Right lobe of liver (tissue), 6 donors: ENCODE measurements around the gene PCSK9. TPM values are rescaled to one million over a fixed set of nuclear protein-coding genes. Genes with fewer than 3 reads are reported as not detected.

Source experiments
- ATAC-seq, 4 donors: fragments of 200-7000 bp; cut with Tn5 transposase; one replicate each; pipeline ENCODE4 v1.9.1; 2020; ENCODE audit warnings: mild to moderate bottlenecking in 4 of 4, moderate library complexity in 4 of 4
- DNase-seq, 3 donors: peaks; one replicate each; pipeline ENCODE4 v3.0.0-alpha.2; 2020
- H3K27ac ChIP-seq, 3 donors: fragments of 200-600 bp; one replicate each; pipeline ENCODE4 v1.8.0; 2022
- H3K27me3 ChIP-seq, 2 donors: fragments of 200-600 bp; one replicate each; pipeline ENCODE4 v1.8.0; 2022
- H3K36me3 ChIP-seq, 4 donors: fragments of 200-600 bp; sonication (generic) in 1 of 4; one replicate each; pipeline versions ENCODE4 v1.5.1 to v1.8.0; 2017 to 2022; ENCODE audit warnings: control low read depth in 1 of 4
- H3K4me1 ChIP-seq, 4 donors: fragments of 200-600 bp; sonication (generic) in 1 of 4; one replicate each; pipeline versions ENCODE4 v1.5.1 to v1.8.0; 2017 to 2022; ENCODE audit warnings: control low read depth in 1 of 4
- H3K4me3 ChIP-seq, 3 donors: fragments of 200-600 bp; one replicate each; pipeline ENCODE4 v1.8.0; 2022
- H3K9me3 ChIP-seq, 4 donors: fragments of 200-600 bp; sonication (generic) in 1 of 4; one replicate each; pipeline versions ENCODE4 v1.5.1 to v1.8.0; 2017 to 2022; ENCODE audit warnings: control low read depth in 1 of 4
- POLR2A ChIP-seq: fragments of 450-650 bp; IDR thresholded peaks from one replicate; pipeline ENCODE4 v1.6.1; 2017; ENCODE audit warnings: antibody characterized with exemption, mild to moderate bottlenecking
- WGBS: methylation state at CpG from one replicate; pipeline ENCODE4 v1.1.6; 2018; ENCODE audit warnings: low coverage, low lambda C conversion rate; ENCODE audit not compliant: insufficient coverage; ENCODE audit errors: missing lambda C conversion rate; 5-methylcytosine and 5-hydroxymethylcytosine counted together
- intact Hi-C, 2 donors: fragments of 100-400 bp; cut with DNase I; formaldehyde crosslinking; loops; one replicate each; pipeline versions ENCODE4 v1.11.2 to v1.14.1; 2022
- total RNA-seq, 6 experiments: library from RNA; depleted of rRNA in 2 of 6; stranded (reverse); fragments of >200 nt in 2 of 6; fragmentation: NEBNext Ultra II Directional in 3 of 6; extraction: Animal tissue kit (Norgen Biotek cat#: 25700) in 3 of 6; gene quantifications; one replicate each; pipeline versions ENCODE4 v1.1.0 to v1.2.4, GENCODE V29; 2016 to 2023
- TF ChIP-seq, protein P1 (sequence below), 4 donors: fragments of 200-600 bp in 3 of 4; fragments of 450-650 bp in 1 of 4; IDR thresholded peaks; one replicate each; pipeline versions ENCODE4 v1.5.1 to v1.8.0; 2016 to 2022; ENCODE audit warnings: antibody characterized with exemption in 4 of 4, mild to moderate bottlenecking in 2 of 4
- donor health status: DM: no; HTN: yes; CAD: no.
- donor health status: DM: no; HTN: no; CAD: no.
- donor health status: DM: no; HTN: no; CAD: no.
- donor health status: DM: no; HTN: yes; CAD: no.
- donor health status: DM: no; HTN: yes; CAD: no.

PCSK9 gene
- total RNA-seq, 6 experiments from 2014 or later: 16.4 to 41.4 (median 31.3) TPM

GRCh38 chr1:55046871-55047270, 7.5 kb downstream of the PCSK9 start:
- Histone ChIP-seq H3K36me3 (peaks cover 0 to 66% (median 13%) of the 10 kb centered on the region in 4 donors), H3K9me3 (no peaks in the 10 kb centered on the region), H3K4me3 (no peak overlapping the region), H3K27me3 (no peaks in the 10 kb centered on the region), H3K4me1 (peaks cover 0 to 80% (median 39%) of the 10 kb centered on the region in 4 donors), H3K27ac (no peak overlapping the region)
- DNase-seq (no peak), ATAC-seq (no peak)
- intact Hi-C loops: no loop called here
- WGBS: 79% methylated on average over 4 of the region's 4 CpGs
- TF ChIP-seq, protein P1, sequence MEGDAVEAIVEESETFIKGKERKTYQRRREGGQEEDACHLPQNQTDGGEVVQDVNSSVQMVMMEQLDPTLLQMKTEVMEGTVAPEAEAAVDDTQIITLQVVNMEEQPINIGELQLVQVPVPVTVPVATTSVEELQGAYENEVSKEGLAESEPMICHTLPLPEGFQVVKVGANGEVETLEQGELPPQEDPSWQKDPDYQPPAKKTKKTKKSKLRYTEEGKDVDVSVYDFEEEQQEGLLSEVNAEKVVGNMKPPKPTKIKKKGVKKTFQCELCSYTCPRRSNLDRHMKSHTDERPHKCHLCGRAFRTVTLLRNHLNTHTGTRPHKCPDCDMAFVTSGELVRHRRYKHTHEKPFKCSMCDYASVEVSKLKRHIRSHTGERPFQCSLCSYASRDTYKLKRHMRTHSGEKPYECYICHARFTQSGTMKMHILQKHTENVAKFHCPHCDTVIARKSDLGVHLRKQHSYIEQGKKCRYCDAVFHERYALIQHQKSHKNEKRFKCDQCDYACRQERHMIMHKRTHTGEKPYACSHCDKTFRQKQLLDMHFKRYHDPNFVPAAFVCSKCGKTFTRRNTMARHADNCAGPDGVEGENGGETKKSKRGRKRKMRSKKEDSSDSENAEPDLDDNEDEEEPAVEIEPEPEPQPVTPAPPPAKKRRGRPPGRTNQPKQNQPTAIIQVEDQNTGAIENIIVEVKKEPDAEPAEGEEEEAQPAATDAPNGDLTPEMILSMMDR (IDR thresholded peaks at IDR 0.05): no peak
- TF ChIP-seq POLR2A: no peak

- Histone ChIP-seq H3K27me3 (no peaks in the 10 kb centered on the region), H3K4me1 (peaks cover 0 to 81% (median 40%) of the 10 kb centered on the region in 4 donors), H3K4me3 (no peak overlapping the region), H3K36me3 (peaks cover 0 to 71% (median 13%) of the 10 kb centered on the region in 4 donors), H3K9me3 (no peaks in the 10 kb centered on the region), H3K27ac (no peak overlapping the region)
- TF ChIP-seq, protein P1 (IDR thresholded peaks at IDR 0.05): no peak
- TF ChIP-seq POLR2A: no peak
- WGBS: 83% methylated on average over 1 of the region's 3 CpGs
- DNase-seq (peak in 1 of 3 donors; percentile 42), ATAC-seq (no peak)
- intact Hi-C loops: no loop called here
Measured at GRCh38 chr1:55047611-55048010, 8.3 kb downstream of the PCSK9 start.

GRCh38 chr1:55048453-55049270, 9.3 kb downstream of the PCSK9 start:
- Histone ChIP-seq H3K4me3 (no peak overlapping the region), H3K4me1 (peaks cover 0 to 80% (median 39%) of the 10 kb centered on the region in 4 donors), H3K27me3 (no peaks in the 10 kb centered on the region), H3K9me3 (no peaks in the 10 kb centered on the region), H3K36me3 (peaks cover 0 to 66% (median 13%) of the 10 kb centered on the region in 4 donors), H3K27ac (peak overlapping the region in 1 of 3 donors; percentile 45)
- intact Hi-C loops: no loop called here
- no peak for ATAC-seq
- TF ChIP-seq POLR2A: no peak
- TF ChIP-seq, protein P1 (IDR thresholded peaks at IDR 0.05): no peak
- WGBS: 77% methylated on average over 9 of the region's 11 CpGs
- peak in 1 of 3 donors; percentile 41 for DNase-seq

DNA sequence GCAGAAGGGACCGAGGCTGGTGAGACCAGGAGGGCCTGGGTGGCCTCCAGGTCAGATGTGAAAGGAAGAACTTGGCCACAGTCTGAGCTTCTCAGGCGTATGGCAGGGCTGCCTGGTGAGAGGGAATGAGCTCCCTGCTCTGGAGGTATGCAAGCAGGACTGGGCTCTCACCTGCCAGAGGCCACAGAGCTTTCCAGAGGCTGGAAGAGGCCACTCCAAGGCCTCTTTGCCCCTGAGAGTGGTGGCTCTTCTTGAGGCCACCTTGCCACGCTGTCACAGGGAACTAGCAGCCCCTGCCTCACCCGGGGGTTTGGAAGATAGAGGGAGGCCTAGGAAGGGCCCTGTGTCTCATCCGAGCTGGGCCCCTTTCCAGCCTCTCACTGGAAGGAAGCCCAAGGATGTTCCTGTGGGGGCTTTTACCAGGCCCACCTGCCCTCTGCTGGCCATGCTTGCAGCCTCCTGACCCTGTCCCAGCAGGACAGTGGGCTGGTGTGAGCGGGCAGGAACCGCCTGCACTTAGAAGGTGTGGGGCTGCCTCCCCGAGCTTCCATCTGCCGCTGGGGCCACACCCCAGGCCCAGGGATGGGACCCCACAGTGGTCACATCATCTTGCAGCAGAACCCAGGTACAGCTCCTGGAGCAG, 10.0 kb downstream of the PCSK9 start:
- no peak for DNase-seq
- Histone ChIP-seq H3K9me3 (no peaks in the 10 kb centered on the region), H3K27ac (peak overlapping the region in 1 of 3 donors; percentile 45), H3K36me3 (peaks cover 0 to 58% (median 9%) of the 10 kb centered on the region in 4 donors), H3K4me1 (peaks cover 0 to 80% (median 39%) of the 10 kb centered on the region in 4 donors), H3K27me3 (no peaks in the 10 kb centered on the region), H3K4me3 (no peak overlapping the region)
- ATAC-seq: no peak
- intact Hi-C loops: no loop called here
- 14% methylated on average over 2 of the region's 9 CpGs for WGBS
- TF ChIP-seq, protein P1 (IDR thresholded peaks at IDR 0.05): no peak
- no peak for TF ChIP-seq POLR2A
